Breast epithelium (tissue), 4 donors: Measurements from ENCODE around the gene KIF15. TPM values are rescaled to one million over a fixed set of nuclear protein-coding genes. Genes with fewer than 3 reads are reported as not detected.
"Not testable (repeated sequence)": the region's sequence is repeated elsewhere in the genome, so short reads cannot be mapped to it uniquely, and the experiment has no call there.

Source experiments
- DNase-seq, 2 donors: peaks; one replicate each; pipeline ENCODE4 v3.0.0-alpha.2; 2019; ENCODE audit warnings: low spot score in 2 of 2
- H3K27ac ChIP-seq, 2 donors: fragments of 200-600 bp; sonication (generic) in 1 of 2; one replicate each; pipeline ENCODE4 v1.5.1; 2016 to 2019; ENCODE audit warnings: mild to moderate bottlenecking in 1 of 2
- H3K27me3 ChIP-seq, 2 donors: fragments of 200-600 bp; sonication (generic) in 1 of 2; one replicate each; pipeline versions ENCODE4 v1.5.1 to v1.6.0; 2017 to 2019; ENCODE audit warnings: control low read depth in 1 of 2, mild to moderate bottlenecking in 1 of 2
- H3K36me3 ChIP-seq: fragments of 200-600 bp; one replicate; pipeline ENCODE4 v1.5.1; 2019
- H3K4me1 ChIP-seq, 2 donors: fragments of 200-600 bp; sonication (generic); one replicate each; pipeline ENCODE4 v1.5.1; 2016 to 2019; ENCODE audit warnings: control low read depth in 1 of 2
- H3K4me3 ChIP-seq, 3 donors: fragments of 200-600 bp; sonication (generic); 1 replicate in 2 of 3; 2 replicates in 1 of 3; pipeline ENCODE4 v1.5.1; 2016 to 2019; ENCODE audit warnings: mild to moderate bottlenecking in 3 of 3, moderate library complexity in 2 of 3
- H3K9me3 ChIP-seq, 2 donors: fragments of 200-600 bp; sonication (generic) in 1 of 2; one replicate each; pipeline ENCODE4 v1.5.1; 2016 to 2019; ENCODE audit warnings: control low read depth in 1 of 2
- CTCF ChIP-seq, 3 donors: fragments of 450-650 bp; IDR thresholded peaks; one replicate each; pipeline ENCODE4 v1.5.1; 2016 to 2017; ENCODE audit warnings: antibody characterized with exemption in 3 of 3, mild to moderate bottlenecking in 3 of 3, moderate library complexity in 3 of 3
- POLR2A ChIP-seq: fragments of 450-650 bp; IDR thresholded peaks from one replicate; pipeline ENCODE4 v1.6.1; 2016; ENCODE audit warnings: antibody characterized with exemption, mild to moderate bottlenecking, moderate library complexity
- POLR2AphosphoS5 ChIP-seq, 3 donors: sonication (generic); formaldehyde crosslinking; IDR thresholded peaks; one replicate each; pipeline ENCODE4 v1.6.1; 2017; ENCODE audit warnings: antibody characterized with exemption in 3 of 3
- intact Hi-C: fragments of 100-400 bp; cut with DNase I; formaldehyde crosslinking; loops from one replicate; pipeline ENCODE4 v1.15.1; 2023; ENCODE audit warnings: low total_unique reads
- total RNA-seq, 3 donors: library from RNA; depleted of rRNA; stranded (reverse); fragments of >200 nt; gene quantifications; one replicate each; pipeline ENCODE4 v1.1.0, GENCODE V29; 2016

The KIF15 gene
- total RNA-seq, 3 donors from 2014 or later = 0.66 to 1.1 (median 0.73) TPM

- no peak for DNase-seq
- Histone ChIP-seq H3K4me1 (no peaks in the 10 kb centered on the region), H3K36me3 (no peaks in the 10 kb centered on the region), H3K27ac (no peak overlapping the region), H3K9me3 (no peaks in the 10 kb centered on the region), H3K27me3 (no peaks in the 10 kb centered on the region), H3K4me3 (no peak overlapping the region)
- intact Hi-C loops = no loop called here
- TF ChIP-seq CTCF (IDR thresholded peaks at IDR 0.05) (no peak), POLR2AphosphoS5 (IDR thresholded peaks at IDR 0.05) (no peak), POLR2A (no peak)
These were observed 33.6 kb downstream of the KIF15 start for GRCh38 chr3:44795197-44795596.

- Histone ChIP-seq H3K4me3 (no peak overlapping the region), H3K4me1 (no peaks in the 10 kb centered on the region), H3K27me3 (no peaks in the 10 kb centered on the region), H3K36me3 (no peaks in the 10 kb centered on the region), H3K27ac (no peak overlapping the region), H3K9me3 (no peaks in the 10 kb centered on the region)
- TF ChIP-seq POLR2AphosphoS5 (IDR thresholded peaks at IDR 0.05) = no peak
- no peak for TF ChIP-seq POLR2A
- TF ChIP-seq CTCF (IDR thresholded peaks at IDR 0.05) = no peak
- no peak for DNase-seq
- intact Hi-C loops = no loop called here
These were observed 40.4 kb downstream of the KIF15 start for GRCh38 chr3:44802011-44802410.

GRCh38 chr3:44803298-44803697 lies 41.7 kb downstream of the KIF15 start:
- intact Hi-C loops = no loop called here
- no peak for TF ChIP-seq POLR2A
- TF ChIP-seq POLR2AphosphoS5 (IDR thresholded peaks at IDR 0.05) = no peak
- no peak for TF ChIP-seq CTCF (IDR thresholded peaks at IDR 0.05)
- no peaks in the 10 kb centered on the region for H3K27me3 ChIP-seq

GRCh38 chr3:44805960-44806359 lies 44.4 kb downstream of the KIF15 start:
- Histone ChIP-seq H3K4me1 (no peaks in the 10 kb centered on the region), H3K27ac (no peak overlapping the region), H3K36me3 (no peaks in the 10 kb centered on the region), H3K27me3 (no peaks in the 10 kb centered on the region), H3K9me3 (no peaks in the 10 kb centered on the region), H3K4me3 (no peak overlapping the region)
- no peak for TF ChIP-seq POLR2AphosphoS5 (IDR thresholded peaks at IDR 0.05)
- TF ChIP-seq CTCF (IDR thresholded peaks at IDR 0.05) = no peak
- no peak for TF ChIP-seq POLR2A
- no peak for DNase-seq
- intact Hi-C loops = no loop called here

More at GRCh38 chr3:44803298-44803697, 41.7 kb downstream of the KIF15 start:
- no peak overlapping the region for H3K4me3 ChIP-seq
- no peaks in the 10 kb centered on the region for H3K9me3 ChIP-seq
- no peak overlapping the region for H3K27ac ChIP-seq
- DNase-seq = no peak
- H3K4me1 ChIP-seq = no peaks in the 10 kb centered on the region
- H3K36me3 ChIP-seq = no peaks in the 10 kb centered on the region

GRCh38 chr3:44814751-44815150 lies 53.2 kb downstream of the KIF15 start:
- H3K27ac ChIP-seq = no peak overlapping the region
- no peak for DNase-seq
- H3K4me3 ChIP-seq = no peak overlapping the region
- H3K27me3 ChIP-seq = no peaks in the 10 kb centered on the region
- H3K9me3 ChIP-seq = no peaks in the 10 kb centered on the region
- no peaks in the 10 kb centered on the region for H3K4me1 ChIP-seq
- TF ChIP-seq POLR2AphosphoS5 (IDR thresholded peaks at IDR 0.05) = no peak
- TF ChIP-seq POLR2A = no peak
- no peak for TF ChIP-seq CTCF (IDR thresholded peaks at IDR 0.05)
- H3K36me3 ChIP-seq = no peaks in the 10 kb centered on the region
- intact Hi-C loops = no loop called here

GRCh38 chr3:44816334-44816733 lies 54.7 kb downstream of the KIF15 start:
- H3K9me3 ChIP-seq, DNase-seq, intact Hi-C loops, H3K27me3 ChIP-seq, H3K36me3 ChIP-seq, H3K4me1 ChIP-seq, H3K4me3 ChIP-seq, H3K27ac ChIP-seq: not testable (repeated sequence)

GRCh38 chr3:44821206-44821605 lies 59.6 kb downstream of the KIF15 start:
- intact Hi-C loops, H3K9me3 ChIP-seq, H3K27me3 ChIP-seq, H3K27ac ChIP-seq, DNase-seq, H3K4me1 ChIP-seq, H3K36me3 ChIP-seq, H3K4me3 ChIP-seq: not testable (repeated sequence)
